Stimulated activated CD4-positive, alpha-beta T cell treated with anti-CD3 and anti-CD28 coated beads, Interleukin-1b, Interleukin-23, amount 100 ng/mL, for 24 hours (primary cell): ENCODE measurements around the gene TTC34.
"Not testable (repeated sequence)": the region's sequence is repeated elsewhere in the genome, so short reads cannot be mapped to it uniquely, and the experiment has no call there.

Experiments used
- DNase-seq, 4 experiments: peaks; one replicate each; pipeline ENCODE4 v3.0.0-alpha.2; 2020; ENCODE audit warnings: low read depth in 4 of 4, low spot score in 1 of 4

Gene TTC34

DNA sequence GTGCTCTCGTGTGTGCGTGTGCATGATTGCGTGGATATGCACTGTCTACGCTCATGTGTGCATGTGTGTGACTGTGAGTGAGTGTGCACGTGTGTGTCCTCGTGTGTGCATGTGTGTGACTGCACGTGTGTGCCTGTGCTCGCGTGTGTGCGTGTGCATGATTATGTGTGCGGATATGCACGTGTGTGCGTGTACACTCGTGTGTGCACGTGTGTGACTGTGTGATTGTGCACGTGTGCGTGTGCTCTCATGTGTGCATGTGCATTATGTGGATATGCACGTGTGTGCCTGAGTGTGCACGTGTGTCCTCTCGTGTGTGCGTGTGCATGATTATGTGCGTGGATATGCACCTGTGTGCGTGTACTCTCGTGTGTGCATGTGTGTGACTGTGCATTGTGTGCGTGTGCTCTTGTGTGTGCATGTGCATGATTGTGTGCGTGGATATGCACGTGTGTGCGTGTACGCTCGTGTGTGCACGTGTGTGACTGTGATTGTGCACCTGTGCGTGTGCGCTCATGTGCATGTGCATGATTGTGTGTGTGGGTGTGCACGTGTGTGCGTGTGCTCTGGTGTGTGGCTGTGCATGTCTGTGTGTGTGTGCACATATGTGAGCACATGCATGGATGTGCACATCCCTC lies 170.9 kb downstream of the TTC34 start:
- no peak for DNase-seq

DNA sequence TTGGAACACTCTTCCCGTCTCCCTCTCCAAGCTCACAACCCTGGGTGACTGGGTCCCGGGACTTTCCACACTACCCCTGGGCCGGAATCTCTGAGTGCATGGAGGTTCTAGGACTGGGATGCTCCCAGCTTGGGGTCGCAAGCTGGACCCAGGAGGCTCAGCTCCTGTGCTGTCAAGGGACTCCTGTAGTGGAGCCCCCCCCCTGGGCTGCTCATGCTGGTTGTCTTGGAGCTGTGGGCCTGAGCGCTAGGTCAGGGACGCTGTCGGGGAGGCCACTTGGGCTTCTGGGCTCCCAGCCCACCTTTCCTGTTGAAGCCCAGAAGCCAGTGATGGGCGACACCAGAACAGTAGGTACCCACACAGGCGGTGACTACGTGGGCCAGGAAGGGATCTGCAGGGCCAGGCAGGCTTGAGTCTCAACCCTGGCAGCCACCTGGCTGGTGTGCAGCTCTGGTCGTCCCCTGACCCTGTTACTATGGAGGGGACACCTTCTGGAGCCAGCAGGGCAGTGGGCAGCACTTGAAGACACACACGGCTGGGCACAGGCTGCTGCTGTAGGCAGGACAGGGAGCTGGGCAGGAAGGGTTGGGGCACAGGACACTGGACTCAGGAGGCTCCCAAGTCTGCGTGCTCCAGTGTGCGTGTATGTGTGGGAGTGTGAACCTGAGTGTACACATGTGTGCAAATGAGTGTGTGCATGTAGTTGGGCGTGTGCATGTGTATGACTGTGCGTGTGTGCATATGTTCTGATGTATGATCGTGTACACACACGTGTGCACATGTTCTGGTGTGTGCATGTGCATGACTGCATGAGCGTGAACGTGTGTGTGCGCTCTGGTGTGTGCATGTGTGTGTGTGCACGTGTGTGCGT lies 171.6 kb downstream of the TTC34 start:
- DNase-seq = no peak

DNA sequence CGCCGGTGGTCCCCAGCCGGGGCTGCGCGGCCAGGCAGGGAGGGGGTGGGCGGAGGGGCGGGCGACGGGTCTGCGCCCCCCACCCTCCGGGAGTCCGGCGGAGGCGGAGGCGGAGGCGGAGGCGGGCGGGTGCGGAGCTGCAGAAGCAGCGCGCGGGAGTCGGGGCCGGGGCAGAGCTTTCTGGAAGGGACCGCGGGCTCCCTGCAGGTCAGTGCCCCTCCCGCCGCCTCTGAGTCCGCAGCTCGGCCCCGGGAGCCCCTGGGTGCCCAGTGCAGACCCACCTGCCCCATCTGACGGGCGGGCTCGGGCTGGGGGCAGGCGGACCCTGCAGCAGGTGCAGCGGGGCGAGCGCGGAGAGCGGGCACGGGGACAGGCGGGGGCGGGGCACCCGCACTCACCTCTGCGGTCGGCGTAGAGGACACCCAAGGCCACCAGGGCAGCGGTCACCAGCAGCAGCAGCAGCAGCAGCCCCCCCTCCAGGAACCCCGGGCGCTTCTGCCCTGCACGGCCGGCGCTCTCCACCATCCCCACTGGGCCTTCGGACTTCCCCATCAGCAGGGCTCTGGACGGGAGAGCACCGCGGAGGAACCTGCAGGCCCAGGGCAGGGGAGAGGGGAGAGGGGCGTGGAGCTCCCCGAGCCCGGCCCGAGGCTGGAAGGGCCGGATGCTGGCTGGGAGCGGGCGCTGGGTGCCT lies 172.4 kb downstream of the TTC34 start:
- no peak for DNase-seq

DNA sequence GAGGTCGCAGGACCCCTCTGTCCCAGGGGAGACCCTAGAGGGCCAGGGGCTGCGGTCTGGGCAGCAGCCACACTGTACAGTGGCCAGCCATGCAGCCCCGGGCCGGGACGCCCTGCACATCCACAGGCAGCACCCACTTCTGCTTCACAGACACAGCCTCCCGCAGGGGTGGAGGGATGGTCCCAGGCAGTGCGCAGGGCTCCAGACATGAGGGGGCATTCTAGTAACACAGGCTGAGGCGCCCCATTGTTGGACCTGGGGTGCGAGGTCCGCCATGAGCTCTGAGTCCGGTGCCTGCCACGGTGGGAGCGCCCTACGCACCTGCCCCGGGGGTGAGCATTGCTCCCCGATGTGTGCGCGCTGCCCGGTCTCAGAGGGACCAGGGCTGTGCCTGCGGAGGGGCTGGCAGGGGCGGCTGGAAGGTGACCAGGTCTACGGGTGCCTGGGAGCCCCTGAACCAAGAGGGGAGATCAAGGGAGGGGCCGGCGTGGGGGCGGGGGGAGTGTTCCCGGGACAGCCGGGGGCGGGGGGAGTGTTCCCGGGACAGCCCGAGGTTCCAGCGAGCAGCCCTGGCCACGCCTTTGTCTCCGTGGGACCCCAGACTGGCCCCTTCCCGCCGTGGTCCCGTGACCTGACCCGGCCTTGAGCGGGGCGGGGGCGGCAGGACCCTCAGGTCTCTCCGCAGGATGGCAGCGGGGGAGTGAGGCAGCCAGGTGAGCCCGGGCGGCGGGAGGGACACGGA lies 173.1 kb downstream of the TTC34 start:
- no peak for DNase-seq

DNA sequence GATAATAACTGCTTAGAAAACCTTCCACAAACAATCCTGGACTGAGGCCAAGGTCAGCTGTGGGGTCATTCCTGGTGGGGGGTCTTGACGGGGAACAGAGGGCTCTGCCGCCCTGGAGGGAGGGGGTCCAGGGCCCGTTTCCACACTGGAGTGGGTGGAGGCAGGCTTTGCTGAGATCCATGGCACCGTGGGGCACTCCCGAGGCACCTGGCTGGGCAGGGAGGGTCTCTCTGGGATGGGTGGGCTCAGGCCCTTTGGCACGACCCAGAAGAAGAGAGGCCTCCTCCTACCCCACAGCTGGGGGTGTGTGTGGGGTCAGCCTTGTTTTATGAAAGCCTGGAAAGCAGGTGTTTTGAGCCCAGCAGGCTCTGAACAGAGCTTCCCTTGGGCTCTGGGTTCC lies 173.7 kb downstream of the TTC34 start:
- no peak for DNase-seq

DNA sequence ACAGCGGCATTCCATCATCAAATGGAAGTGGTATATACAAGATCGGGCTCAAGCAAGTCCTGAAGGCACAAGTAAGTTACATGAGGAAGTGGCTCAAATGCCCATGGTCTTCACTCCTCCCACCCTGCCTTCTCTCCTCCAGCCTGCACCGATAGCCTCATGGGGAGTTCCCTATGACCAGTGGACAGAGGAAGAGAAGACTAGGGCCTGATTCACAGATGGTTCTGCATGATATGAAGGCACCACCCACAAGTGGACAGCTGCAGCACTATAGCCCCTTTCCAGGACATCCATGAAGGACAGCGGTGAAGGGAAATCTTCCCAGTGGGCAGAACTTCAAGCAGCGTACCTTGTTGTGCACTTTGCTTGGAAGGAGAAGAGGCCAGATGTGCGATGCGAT lies 175.7 kb downstream of the TTC34 start:
- DNase-seq = not testable (repeated sequence)

DNA sequence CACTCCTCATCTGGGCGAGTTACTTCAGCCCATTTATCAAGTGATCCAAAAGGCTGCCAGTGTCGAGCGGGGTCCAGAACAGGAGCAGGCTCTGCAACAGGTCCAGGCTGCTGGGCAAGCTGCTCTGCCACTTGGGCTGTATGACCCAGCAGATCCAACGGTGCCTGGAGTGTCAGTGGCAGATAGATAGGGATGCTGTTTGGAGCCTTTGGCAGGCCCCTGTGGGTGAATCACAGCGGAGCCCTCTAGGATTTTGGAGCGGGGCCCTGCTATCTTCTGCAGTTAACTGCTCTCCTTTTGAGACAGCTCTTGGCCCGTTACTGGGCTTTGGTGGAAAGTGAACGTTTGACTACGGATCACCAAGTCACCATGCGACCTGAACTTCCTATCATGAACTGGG lies 176.2 kb downstream of the TTC34 start:
- no peak for DNase-seq

DNA sequence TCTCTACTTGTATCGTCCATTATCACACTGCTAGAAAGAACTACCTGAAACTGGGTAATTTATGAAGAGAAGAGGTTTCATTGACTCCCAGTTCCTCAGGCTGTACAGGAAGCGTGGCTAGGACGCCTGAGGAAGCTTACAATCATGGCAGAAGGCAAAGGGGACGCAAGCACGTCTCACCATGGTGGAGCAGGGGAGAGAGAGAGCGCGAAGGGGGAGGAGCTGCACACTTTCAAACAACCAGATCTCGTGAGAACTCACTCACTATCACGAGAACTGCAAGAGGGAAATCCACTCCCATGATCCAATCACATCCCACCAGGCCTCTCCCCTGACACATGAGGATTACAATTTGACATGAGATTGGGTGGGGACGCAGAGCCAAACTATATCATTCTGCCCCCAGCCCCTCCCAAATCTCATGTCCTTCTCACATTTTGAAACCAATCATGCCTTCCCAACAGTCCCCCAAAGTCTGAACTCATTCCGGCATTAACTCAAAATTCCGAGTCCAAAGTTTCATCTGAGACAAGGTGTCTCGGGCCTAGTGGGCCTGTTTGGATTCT lies 176.7 kb downstream of the TTC34 start:
- DNase-seq = no peak

DNA sequence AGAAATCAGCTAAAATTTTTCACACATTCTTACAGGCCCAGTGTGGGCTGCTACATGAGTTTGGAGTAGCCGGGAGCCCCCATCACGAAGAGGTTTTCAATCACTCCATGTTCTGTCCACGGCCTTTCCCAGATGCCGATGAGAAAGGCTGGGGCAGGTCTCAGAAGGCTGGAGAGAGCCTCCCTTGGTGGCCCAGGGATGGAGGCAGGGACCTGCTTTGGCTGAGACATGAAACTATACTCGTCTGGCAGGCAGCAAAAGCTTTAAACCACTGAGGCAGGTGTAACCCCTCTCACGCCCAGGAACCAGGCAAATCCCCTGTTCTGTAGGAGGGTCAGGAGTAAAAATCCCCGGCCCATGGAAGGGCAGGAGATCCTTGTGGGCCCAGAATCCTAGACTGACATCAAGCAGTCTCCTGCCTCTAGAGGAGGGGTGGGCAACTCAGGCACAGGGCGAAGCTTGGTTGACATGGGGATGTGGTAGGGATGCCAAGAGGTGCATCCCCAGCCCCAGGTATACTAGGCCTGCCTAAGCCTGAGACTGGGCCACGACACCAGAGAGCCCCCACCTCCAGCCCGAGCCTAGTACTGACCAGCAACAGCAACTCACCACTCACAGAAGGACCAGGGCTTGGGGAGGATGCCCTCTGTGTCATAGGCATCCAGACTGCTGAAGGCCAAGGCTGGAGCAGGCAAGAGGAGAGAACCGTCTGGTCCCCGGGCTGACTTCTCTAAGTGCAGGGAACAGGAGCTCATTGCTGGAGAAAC lies 177.7 kb downstream of the TTC34 start:
- DNase-seq = no peak

DNA sequence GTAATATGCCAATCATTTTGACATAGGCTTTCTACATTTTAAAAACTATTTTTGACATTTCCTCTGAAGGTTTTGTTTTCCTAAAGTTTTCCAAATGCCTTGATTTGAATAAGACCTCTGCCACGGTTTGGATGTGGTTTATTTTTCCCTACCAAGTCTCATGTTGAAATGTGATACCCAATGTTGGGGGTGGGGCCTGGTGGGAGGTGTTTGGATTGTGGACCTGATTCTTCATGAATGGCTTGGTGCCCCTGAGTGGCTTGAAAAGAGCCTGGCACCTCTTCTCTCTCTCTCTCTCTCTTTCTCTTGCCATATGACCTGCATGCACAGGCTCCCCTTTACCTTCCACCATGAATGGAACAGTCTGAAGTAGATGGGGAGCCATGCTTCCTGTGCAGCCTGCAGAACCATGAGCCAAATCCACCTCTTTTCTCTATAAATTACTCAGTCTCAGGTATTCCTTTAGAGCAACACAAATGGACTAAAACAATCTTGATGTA lies 183.5 kb downstream of the TTC34 start:
- DNase-seq = no peak

DNA sequence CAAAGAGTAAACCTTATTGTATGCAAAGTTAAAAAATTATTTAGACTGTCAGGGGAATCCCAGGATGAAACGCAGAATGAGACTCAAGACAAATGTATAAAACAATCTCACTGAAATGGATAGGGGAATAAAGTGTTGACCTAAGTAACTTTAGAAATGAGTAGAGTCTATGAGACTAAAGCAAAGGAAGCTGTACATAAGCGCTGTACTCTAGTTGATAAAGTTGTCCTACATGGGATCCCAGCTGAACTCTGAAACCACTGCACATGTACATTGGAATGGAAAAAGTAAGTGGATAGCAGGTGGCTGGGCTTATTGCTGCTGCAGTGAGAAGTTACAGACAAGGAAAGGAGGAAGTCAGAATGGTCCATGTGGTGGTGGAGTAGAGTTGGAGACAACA lies 187.3 kb downstream of the TTC34 start:
- no peak for DNase-seq

DNA sequence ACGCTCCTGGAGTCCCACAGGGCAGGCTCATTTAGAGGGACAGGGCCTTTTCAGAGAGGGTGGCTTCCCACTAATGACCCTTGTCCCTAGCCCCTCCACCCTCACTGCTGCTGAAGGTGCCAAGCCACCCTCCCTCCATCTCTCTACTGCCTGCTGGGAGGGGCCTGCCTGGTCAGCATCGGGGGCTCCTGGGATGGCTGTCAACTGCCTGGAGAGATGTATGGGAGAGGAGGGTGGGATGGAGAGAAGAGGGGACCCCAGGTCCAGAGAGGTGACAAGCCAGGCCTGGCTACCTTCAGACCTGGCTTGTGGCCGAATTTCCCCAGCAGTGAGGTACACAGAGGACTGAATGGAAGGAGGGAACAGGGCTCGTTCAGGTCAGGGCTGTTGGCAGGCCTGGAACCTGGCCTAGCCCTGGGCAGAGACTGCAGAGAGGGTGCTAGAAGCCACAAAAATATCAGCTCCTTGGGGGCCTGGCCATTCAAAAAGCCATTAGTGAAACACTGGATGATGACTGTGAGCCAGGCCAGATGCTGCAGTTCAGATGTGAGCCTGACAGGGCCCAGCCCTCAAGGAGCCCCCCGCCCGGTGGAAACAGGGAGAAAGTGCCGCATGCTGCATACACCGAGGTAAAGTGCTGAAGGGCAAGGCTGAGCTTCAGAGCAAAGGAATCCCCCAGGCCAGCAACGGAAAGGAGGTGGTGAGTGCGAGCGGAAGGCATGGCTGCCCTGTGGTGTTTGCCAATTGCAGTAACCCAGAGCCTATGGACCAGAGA lies 188.7 kb downstream of the TTC34 start:
- DNase-seq = no peak

DNA sequence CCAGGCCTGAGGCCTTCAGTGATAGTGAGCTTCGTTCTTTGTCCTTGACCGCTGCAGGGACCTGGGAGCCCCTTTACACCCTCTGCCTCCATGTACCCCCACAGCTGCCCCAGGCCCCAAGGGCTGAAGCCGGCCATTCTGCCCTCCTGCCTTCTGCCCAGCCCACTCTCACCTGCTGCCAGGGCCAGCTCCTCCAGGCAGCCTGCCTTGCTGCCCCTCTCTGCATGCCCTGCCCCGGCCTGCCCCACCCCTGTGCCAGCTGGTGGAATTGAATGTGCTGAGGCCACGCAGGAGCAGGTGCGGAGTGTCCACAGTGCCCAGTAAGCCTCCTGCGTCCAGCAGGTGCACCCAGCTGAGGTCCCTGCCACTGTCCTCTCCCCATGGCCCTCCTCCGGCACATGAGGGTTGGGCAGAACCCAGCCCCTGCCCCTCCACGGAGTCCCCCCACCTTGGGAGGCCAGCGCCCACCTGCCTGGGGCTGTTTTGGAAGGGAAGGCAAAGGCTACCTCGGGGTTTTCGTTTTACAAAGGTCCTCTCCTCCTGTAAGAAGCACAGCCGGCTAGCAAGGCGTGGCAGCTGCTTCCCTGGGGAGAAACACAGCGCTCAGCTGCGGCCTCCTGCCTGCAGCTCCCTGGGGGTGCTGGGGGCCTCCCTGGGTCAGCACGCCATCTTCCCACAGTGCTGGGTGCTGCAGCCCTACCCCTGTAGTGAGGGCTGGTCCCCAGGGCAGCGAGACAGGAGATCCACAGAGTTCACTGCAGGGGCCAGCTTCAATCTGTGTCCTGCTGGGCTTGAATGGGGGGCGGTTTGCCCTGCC lies 189.7 kb downstream of the TTC34 start:
- no peak for DNase-seq

DNA sequence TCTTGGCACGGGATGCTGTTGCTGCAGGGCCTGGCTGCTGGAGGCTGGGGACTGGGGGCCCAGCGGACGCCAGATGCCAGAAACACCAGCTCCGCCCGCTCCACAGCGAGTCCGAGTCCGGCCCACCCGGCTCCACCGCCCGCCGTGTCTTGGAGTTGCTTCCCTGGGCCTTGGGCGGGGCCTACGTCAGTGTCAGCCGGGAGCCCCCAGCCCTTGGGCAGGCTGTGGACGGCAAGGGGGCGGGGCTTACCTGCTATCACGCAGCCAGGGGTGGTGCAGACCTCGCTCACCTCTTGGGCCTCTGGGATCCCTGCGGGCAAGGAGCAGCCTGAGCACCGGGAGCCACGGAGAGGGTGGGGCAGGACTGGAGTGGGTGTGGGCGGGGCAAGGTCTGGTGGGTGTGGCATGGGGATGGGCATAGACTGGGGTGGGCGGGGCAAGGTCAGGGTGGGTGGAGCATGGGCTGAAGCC lies 190.4 kb downstream of the TTC34 start:
- peak in 1 of 4 experiments; percentile 14 for DNase-seq

DNA sequence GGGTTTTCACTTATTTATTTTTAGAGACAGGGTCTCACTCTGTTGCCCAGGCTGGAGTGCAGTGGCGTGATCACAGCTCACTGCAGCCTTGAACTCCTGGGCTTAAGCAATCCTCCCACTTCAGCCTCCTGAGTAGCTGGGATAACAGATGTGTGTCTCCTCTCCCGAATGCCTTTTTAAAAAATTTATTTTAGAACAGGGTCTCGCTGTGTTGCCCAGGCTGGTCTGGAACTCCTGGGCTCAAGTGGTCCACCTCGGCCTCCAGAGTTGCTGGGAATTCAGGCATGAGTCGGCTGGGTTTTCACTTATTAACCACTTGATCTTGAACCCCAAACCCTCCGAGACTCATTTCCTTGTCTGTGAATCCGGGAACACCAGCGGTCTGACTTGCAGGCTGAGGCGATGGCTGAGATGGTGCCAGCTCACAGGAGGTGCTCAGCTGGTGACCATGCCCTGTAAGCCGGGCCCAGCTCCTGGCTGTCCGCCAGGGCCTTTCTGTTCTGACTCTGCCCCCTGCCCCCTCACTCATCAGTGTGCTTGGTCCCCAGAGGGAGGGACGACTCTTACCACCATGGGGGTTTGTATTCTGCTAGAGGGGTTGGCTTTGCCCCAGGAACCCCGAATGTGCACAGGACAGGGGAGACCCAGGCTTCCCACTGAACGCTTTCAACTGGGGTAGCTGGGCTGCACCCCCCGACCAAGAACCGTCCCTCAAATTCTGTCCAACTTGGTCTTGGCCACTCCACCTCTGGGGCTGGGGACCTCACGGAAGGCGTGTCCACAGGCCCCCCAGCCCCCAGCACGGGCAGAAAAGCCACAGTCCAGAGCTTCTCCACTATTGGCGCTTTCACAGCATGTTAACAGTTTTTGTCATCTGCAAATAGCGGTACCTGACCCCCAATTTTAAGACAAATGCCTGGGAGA lies 191.2 kb downstream of the TTC34 start:
- DNase-seq = no peak

DNA sequence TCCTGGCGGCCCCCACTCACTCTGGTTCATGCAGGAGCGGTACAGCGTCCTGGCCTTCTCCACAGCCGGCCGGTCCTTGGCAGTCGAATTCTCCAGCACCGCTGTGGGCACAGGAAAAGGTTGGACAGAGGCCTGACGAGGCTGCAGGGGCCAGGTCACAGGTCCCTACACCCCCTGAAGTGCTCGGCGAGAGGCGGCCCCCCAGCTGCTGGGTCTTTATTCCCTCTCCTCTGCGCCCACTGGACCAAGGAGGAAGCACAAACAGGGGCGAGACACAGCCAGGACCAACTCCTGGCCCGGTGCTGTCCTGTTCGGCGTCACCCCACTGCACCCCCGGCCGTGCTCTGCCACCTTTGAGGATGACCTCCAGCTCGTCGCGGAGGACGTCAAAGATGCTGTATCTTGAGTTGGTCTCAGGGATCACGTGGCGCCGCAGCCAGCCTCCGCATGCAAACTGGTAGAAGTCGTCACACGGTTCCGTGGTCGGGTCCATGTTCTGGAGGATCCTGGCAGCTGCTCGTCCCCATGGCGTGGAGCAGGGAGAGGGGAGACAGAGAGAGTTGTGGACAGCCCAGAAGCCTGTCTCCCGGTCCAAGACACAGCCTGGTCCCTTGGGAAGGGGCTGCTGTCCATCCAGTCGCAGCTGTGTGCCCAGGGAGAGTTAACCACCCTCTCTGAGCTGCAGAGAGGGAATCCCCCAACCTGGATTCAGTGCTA lies 192.0 kb downstream of the TTC34 start:
- no peak for DNase-seq

DNA sequence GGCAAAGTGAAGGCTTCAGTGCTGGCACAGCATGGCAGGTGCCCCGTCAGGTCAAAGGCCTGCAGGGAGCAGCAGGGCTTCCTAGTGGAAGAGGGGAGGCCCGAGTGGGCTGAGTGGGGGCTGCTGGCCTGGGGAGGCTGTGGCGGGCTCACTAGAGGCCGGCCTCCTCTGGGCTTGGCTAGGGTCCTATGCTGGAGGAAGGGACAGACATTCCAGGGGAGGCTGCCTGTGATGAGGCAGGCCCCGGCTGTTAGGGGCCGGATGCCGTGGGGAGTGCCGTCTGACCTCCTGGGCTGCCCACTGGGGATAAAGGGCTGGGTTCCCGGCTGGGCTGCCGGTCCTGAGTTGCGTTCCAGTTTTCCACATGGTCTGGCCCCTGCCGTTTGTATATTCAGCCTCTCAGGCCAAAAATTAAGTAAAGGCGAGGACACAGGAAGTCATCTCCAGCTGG lies 193.8 kb downstream of the TTC34 start:
- no peak for DNase-seq
